NCI-H524 (cell line): ENCODE data around the gene CYP24A1.

Source experiments
- DNase-seq, 2 experiments: peaks; one replicate each; lab custom pipeline; 2025; lab: John Stamatoyannopoulos, UW

The CYP24A1 gene

GRCh38 chr20:54174457-54175175, 830 bp upstream of the CYP24A1 start:
- DNase-seq: no peak

- peak; percentile 71 to 81 for DNase-seq
Measured at GRCh38 chr20:54172856-54173652, 732 bp downstream of the CYP24A1 start.

GRCh38 chr20:54172532-54172855, 1.3 kb downstream of the CYP24A1 start:
- peak; percentile 78 to 80 for DNase-seq

- DNase-seq: no peak
Measured at GRCh38 chr20:54170963-54171362, 2.8 kb downstream of the CYP24A1 start.

GRCh38 chr20:54170026-54170471, 3.7 kb downstream of the CYP24A1 start:
- no peak for DNase-seq

GRCh38 chr20:54168961-54169862, 4.6 kb downstream of the CYP24A1 start:
- DNase-seq: no peak

GRCh38 chr20:54167909-54168872, 5.6 kb downstream of the CYP24A1 start:
- peak in 1 of 2 experiments; percentile 1 for DNase-seq

- DNase-seq: no peak
Measured at GRCh38 chr20:54166987-54167662, 6.7 kb downstream of the CYP24A1 start.

GRCh38 chr20:54165803-54166202, 8.0 kb downstream of the CYP24A1 start:
- DNase-seq: no peak

GRCh38 chr20:54165014-54165413, 8.8 kb downstream of the CYP24A1 start:
- DNase-seq: no peak

GRCh38 chr20:54163402-54163801, 10.4 kb downstream of the CYP24A1 start:
- no peak for DNase-seq

- no peak for DNase-seq
Measured at GRCh38 chr20:54162378-54163009, 11.3 kb downstream of the CYP24A1 start.

GRCh38 chr20:54161821-54162149, 12.0 kb downstream of the CYP24A1 start:
- no peak for DNase-seq

- no peak for DNase-seq
Measured at GRCh38 chr20:54161008-54161820, 12.6 kb downstream of the CYP24A1 start.

- no peak for DNase-seq
Measured at GRCh38 chr20:54160065-54161007, 13.4 kb downstream of the CYP24A1 start.

- no peak for DNase-seq
Measured at GRCh38 chr20:54158856-54159418, 14.8 kb downstream of the CYP24A1 start.

GRCh38 chr20:54158226-54158625, 15.6 kb downstream of the CYP24A1 start:
- DNase-seq: no peak
